Neural progenitor cell (in vitro differentiated cells): ENCODE measurements around the gene ADGRL1. TPM values are rescaled to one million over a fixed set of nuclear protein-coding genes. Genes with fewer than 3 reads are reported as not detected.
"Not testable (repeated sequence)": the region's sequence is repeated elsewhere in the genome, so short reads cannot be mapped to it uniquely, and the experiment has no call there.

Experiments
- DNase-seq: peaks from one replicate; pipeline ENCODE4 v3.0.0-alpha.2; 2016; ENCODE audit warnings: low spot score
- H2AFZ ChIP-seq: fragments of 200-600 bp; sonication (generic); replicated peaks from 2 replicates; pipeline ENCODE4 v1.6.1; 2016; ENCODE audit warnings: antibody characterized with exemption
- H3F3A ChIP-seq: fragments of 200-600 bp; sonication (generic); 2 replicates; pipeline ENCODE4 v1.6.1; 2016; ENCODE audit warnings: antibody characterized with exemption, low read depth
- H3K27ac ChIP-seq: fragments of 200-600 bp; sonication (generic); 2 replicates; pipeline ENCODE4 v1.5.1; 2016; ENCODE audit warnings: mild to moderate bottlenecking
- H3K27me3 ChIP-seq: fragments of 200-600 bp; sonication (generic); 2 replicates; pipeline ENCODE4 v1.6.1; 2016; ENCODE audit warnings: mild to moderate bottlenecking, moderate library complexity
- H3K36me3 ChIP-seq: fragments of 200-600 bp; sonication (generic); 2 replicates; pipeline ENCODE4 v1.5.1; 2016
- H3K4me1 ChIP-seq: fragments of 200-600 bp; sonication (generic); 2 replicates; pipeline ENCODE4 v1.6.1; 2016; ENCODE audit warnings: mixed run types
- H3K4me2 ChIP-seq: fragments of 200-600 bp; sonication (generic); 2 replicates; pipeline ENCODE4 v1.6.1; 2016
- H3K4me3 ChIP-seq: fragments of 200-600 bp; sonication (generic); 2 replicates; pipeline ENCODE4 v1.5.1; 2016
- H3K79me2 ChIP-seq: fragments of 200-600 bp; sonication (generic); 2 replicates; pipeline ENCODE4 v1.6.1; 2016; ENCODE audit warnings: low read depth
- H3K9ac ChIP-seq: fragments of 200-600 bp; sonication (generic); 2 replicates; pipeline ENCODE4 v1.6.1; 2016
- H3K9me3 ChIP-seq: fragments of 200-600 bp; sonication (generic); 2 replicates; pipeline ENCODE4 v1.5.1; 2016; ENCODE audit warnings: low read depth
- H4K20me1 ChIP-seq: fragments of 200-600 bp; sonication (generic); 2 replicates; pipeline ENCODE4 v1.6.1; 2016; ENCODE audit warnings: low read depth
- H3K27ac Mint-ChIP-seq: 3 replicates; pipeline ENCODE4 v1.8.0; 2021; ENCODE audit warnings: mixed read lengths
- H3K27me3 Mint-ChIP-seq: 2 replicates; pipeline ENCODE4 v1.8.0; 2022; ENCODE audit warnings: low read depth, mild to moderate bottlenecking, inconsistent platforms, moderate library complexity, mixed read lengths; ENCODE audit not compliant: insufficient read depth
- H3K36me3 Mint-ChIP-seq: 3 replicates; pipeline ENCODE4 v1.8.0; 2021; ENCODE audit warnings: mixed read lengths
- H3K4me1 Mint-ChIP-seq: 3 replicates; pipeline ENCODE4 v1.8.0; 2021; ENCODE audit warnings: mixed read lengths
- H3K4me3 Mint-ChIP-seq: 3 replicates; pipeline ENCODE4 v1.8.0; 2021; ENCODE audit warnings: mild to moderate bottlenecking, moderate library complexity, mixed read lengths
- H3K9me3 Mint-ChIP-seq: 3 replicates; pipeline ENCODE4 v1.8.0; 2020; ENCODE audit warnings: mixed read lengths
- CTCF ChIP-seq: fragments of 200-600 bp; sonication (generic); IDR thresholded peaks from 2 replicates; pipeline ENCODE4 v1.5.1; 2017; ENCODE audit warnings: antibody characterized with exemption, mild to moderate bottlenecking
- EZH2 ChIP-seq: fragments of 200-600 bp; sonication (generic); IDR thresholded peaks from 2 replicates; pipeline ENCODE4 v1.6.1; 2017; ENCODE audit warnings: antibody characterized with exemption, mild to moderate bottlenecking, moderate library complexity
- EZH2phosphoT487 ChIP-seq: fragments of 200-600 bp; sonication (generic); IDR thresholded peaks from 2 replicates; pipeline ENCODE4 v1.6.1; 2017; ENCODE audit warnings: antibody characterized with exemption
- total RNA-seq: library from RNA; depleted of rRNA; stranded (reverse); fragments of >200 nt; gene quantifications from 2 replicates; pipeline ENCODE4 v1.2.3, GENCODE V29; 2015; ENCODE audit warnings: low replicate concordance

ADGRL1 gene
- total RNA-seq, 1 donor from 2014 or later: 13.3 TPM

- Histone ChIP-seq H3K4me3 (no peak overlapping the region), H3F3A (peaks cover 4% of the 10 kb centered on the region), H4K20me1 (no peaks in the 10 kb centered on the region), H3K4me2 (no peak overlapping the region), H2AFZ (no peak overlapping the region), H3K9me3 (no peaks in the 10 kb centered on the region), H3K36me3 (no peaks in the 10 kb centered on the region), H3K27ac (no peak overlapping the region), H3K4me1 (no peaks in the 10 kb centered on the region), H3K27me3 (peaks cover 5% of the 10 kb centered on the region), H3K9ac (no peak overlapping the region), H3K79me2 (no peaks in the 10 kb centered on the region)
- no peak for TF ChIP-seq CTCF
- TF ChIP-seq EZH2: no peak
- H3K4me3 Mint-ChIP-seq: no peak overlapping the region
- DNase-seq: no peak
- H3K27me3 Mint-ChIP-seq: peaks cover 4% of the 10 kb centered on the region
- no peaks in the 10 kb centered on the region for H3K36me3 Mint-ChIP-seq
- H3K4me1 Mint-ChIP-seq: peaks cover 17% of the 10 kb centered on the region
- H3K9me3 Mint-ChIP-seq: no peaks in the 10 kb centered on the region
- H3K27ac Mint-ChIP-seq: no peak overlapping the region
Measured at GRCh38 chr19:14222886-14223285, 16.9 kb upstream of the ADGRL1 start.

GRCh38 chr19:14221345-14221744 lies 15.4 kb upstream of the ADGRL1 start:
- H3K4me3 Mint-ChIP-seq: peak overlapping the region; percentile 41

GRCh38 chr19:14218620-14219330 lies 12.8 kb upstream of the ADGRL1 start:
- no peaks in the 10 kb centered on the region for H3K36me3 Mint-ChIP-seq
- H3K4me2 ChIP-seq: no peak overlapping the region
- no peak overlapping the region for H3K4me3 ChIP-seq
- H3F3A ChIP-seq: peaks cover 15% of the 10 kb centered on the region
- H3K27ac ChIP-seq: no peak overlapping the region
- H3K79me2 ChIP-seq: no peaks in the 10 kb centered on the region
- peaks cover 12% of the 10 kb centered on the region for H3K4me1 Mint-ChIP-seq
- no peak for DNase-seq
- TF ChIP-seq EZH2: no peak
- no peak for TF ChIP-seq EZH2phosphoT487
- no peak for TF ChIP-seq CTCF
- no peak overlapping the region for H3K4me3 Mint-ChIP-seq
- H3K27me3 Mint-ChIP-seq: peaks cover 7% of the 10 kb centered on the region
- H4K20me1 ChIP-seq: no peaks in the 10 kb centered on the region
- H3K9me3 ChIP-seq: no peaks in the 10 kb centered on the region
- H3K27me3 ChIP-seq: peaks cover 5% of the 10 kb centered on the region
- H3K9ac ChIP-seq: no peak overlapping the region
- no peaks in the 10 kb centered on the region for H3K4me1 ChIP-seq
- H3K36me3 ChIP-seq: no peaks in the 10 kb centered on the region
- H3K27ac Mint-ChIP-seq: no peak overlapping the region
- no peaks in the 10 kb centered on the region for H3K9me3 Mint-ChIP-seq
- no peak overlapping the region for H2AFZ ChIP-seq

More at GRCh38 chr19:14221345-14221744, 15.4 kb upstream of the ADGRL1 start:
- TF ChIP-seq CTCF: peak; percentile 46
- not testable (repeated sequence) for H3K4me1 ChIP-seq, H3K9me3 ChIP-seq, H3K9ac ChIP-seq, H4K20me1 ChIP-seq, H3K79me2 ChIP-seq, H3K36me3 Mint-ChIP-seq, H3K27ac ChIP-seq, H3K27me3 Mint-ChIP-seq, H3K27me3 ChIP-seq, H2AFZ ChIP-seq, H3K9me3 Mint-ChIP-seq, H3K36me3 ChIP-seq
- Histone ChIP-seq H3K4me2 (peak overlapping the region; percentile 70), H3F3A (peaks cover 11% of the 10 kb centered on the region), H3K4me3 (peak overlapping the region; percentile 26)
- DNase-seq: peak; percentile 33
- Mint-ChIP-seq H3K4me1 (peaks cover 18% of the 10 kb centered on the region), H3K27ac (peak overlapping the region; percentile 76)

- H3K9me3 ChIP-seq, H3K9ac ChIP-seq, H3K4me1 ChIP-seq, H3K27ac ChIP-seq, DNase-seq, H3K79me2 ChIP-seq, H4K20me1 ChIP-seq, H3K9me3 Mint-ChIP-seq, H2AFZ ChIP-seq, H3K27me3 Mint-ChIP-seq, H3K36me3 Mint-ChIP-seq, H3K27me3 ChIP-seq, H3K36me3 ChIP-seq, H3K4me3 Mint-ChIP-seq, H3K27ac Mint-ChIP-seq, H3K4me2 ChIP-seq, H3K4me3 ChIP-seq: not testable (repeated sequence)
- peaks cover 12% of the 10 kb centered on the region for H3K4me1 Mint-ChIP-seq
- H3F3A ChIP-seq: peaks cover 15% of the 10 kb centered on the region
Measured at GRCh38 chr19:14217886-14218285, 11.9 kb upstream of the ADGRL1 start.
